H1 (cell line): Measurements from ENCODE around the gene ARHGAP12. TPM values are rescaled to one million over a fixed set of nuclear protein-coding genes. Genes with fewer than 3 reads are reported as not detected.

Experiments used
- CTCF ChIA-PET: fragments of 300-600 bp; sonication (Branson Sonifier 250); formaldehyde crosslinking; loops from one replicate; lab custom pipeline; 2021; ENCODE audit not compliant: partially characterized antibody; lab: Charles Lee
- POLR2A ChIA-PET: fragments of 300-600 bp; sonication (Branson Sonifier 250); formaldehyde crosslinking; loops from one replicate; lab custom pipeline; 2021; ENCODE audit warnings: inconsistent platforms; ENCODE audit not compliant: partially characterized antibody; lab: Charles Lee
- DNase-seq, 2 experiments: peaks; one replicate each; pipeline versions ENCODE4 v3.0.0 to v3.0.0-alpha.2; 2010 to 2022; ENCODE audit warnings: low spot score in 2 of 2, low read depth in 1 of 2, mixed read lengths in 1 of 2
- FAIRE-seq: peaks from 2 replicates; lab custom pipeline; 2011; peaks lifted over from hg19 to GRCh38; lab: Jason Lieb, UNC
- H2AFZ ChIP-seq: 2 replicates; pipeline ENCODE4 v1.8.1; 2012; ENCODE audit warnings: low read length, inconsistent platforms
- H2AK5ac ChIP-seq: 2 replicates; pipeline ENCODE4 v1.6.1; 2013; ENCODE audit warnings: low read depth, low read length
- H2BK120ac ChIP-seq: replicated peaks from 2 replicates; pipeline ENCODE3; 2013; ENCODE audit warnings: low read depth, low read length, inconsistent platforms
- H2BK12ac ChIP-seq: 2 replicates; pipeline ENCODE4 v1.6.1; 2013; ENCODE audit warnings: low read depth, low read length
- H2BK15ac ChIP-seq: 2 replicates; pipeline ENCODE4 v1.6.1; 2013; ENCODE audit warnings: low read length
- H2BK20ac ChIP-seq: 2 replicates; pipeline ENCODE4 v1.6.1; 2013; ENCODE audit warnings: low read length
- H2BK5ac ChIP-seq: 2 replicates; pipeline ENCODE4 v1.6.1; 2013; ENCODE audit warnings: low read depth, low read length
- H3K14ac ChIP-seq: 2 replicates; pipeline ENCODE4 v1.6.1; 2013; ENCODE audit warnings: inconsistent platforms; ENCODE audit not compliant: insufficient read length
- H3K18ac ChIP-seq: 2 replicates; pipeline ENCODE4 v1.6.1; 2013; ENCODE audit warnings: low read length; ENCODE audit errors: extremely low read depth
- H3K23ac ChIP-seq: 2 replicates; pipeline ENCODE4 v1.6.1; 2013; ENCODE audit warnings: inconsistent platforms; ENCODE audit not compliant: insufficient read length
- H3K23me2 ChIP-seq: 2 replicates; pipeline ENCODE4 v1.6.1; 2013; ENCODE audit warnings: low read depth, low read length
- H3K27ac ChIP-seq: 2 replicates; pipeline ENCODE4 v1.6.1; 2011; ENCODE audit warnings: low read depth, low read length, inconsistent platforms
- H3K27me3 ChIP-seq, 4 experiments: replicated peaks in 1 of 4; 1 replicate in 1 of 4; 2 replicates in 3 of 4; pipeline versions ENCODE4 v1.6.1 to v1.8.1; 2011 to 2013; ENCODE audit warnings: low read length in 3 of 4, mild to moderate bottlenecking in 3 of 4, inconsistent platforms in 2 of 4, mixed read lengths in 2 of 4, moderate library complexity in 1 of 4; ENCODE audit not compliant: control insufficient read depth in 3 of 4, insufficient read depth in 3 of 4; ENCODE audit errors: extremely low read depth in 1 of 4
- H3K36me3 ChIP-seq, 4 experiments: 2 replicates each; pipeline versions ENCODE4 v1.6.1 to v1.8.1; 2011 to 2013; ENCODE audit warnings: mild to moderate bottlenecking in 4 of 4, low read length in 3 of 4, moderate library complexity in 2 of 4, control low read depth in 1 of 4, inconsistent platforms in 1 of 4; ENCODE audit not compliant: insufficient read depth in 4 of 4, control insufficient read depth in 2 of 4
- H3K4ac ChIP-seq: replicated peaks from 2 replicates; pipeline ENCODE3; 2013; ENCODE audit warnings: low read length, low read depth, mixed read lengths, inconsistent platforms; ENCODE audit not compliant: insufficient read length
- H3K4me1 ChIP-seq, 4 experiments: replicated peaks in 1 of 4; 1 replicate in 1 of 4; 2 replicates in 3 of 4; pipeline versions ENCODE4 v1.6.1 to v1.8.1; 2011 to 2013; ENCODE audit warnings: low read length in 3 of 4, inconsistent platforms in 2 of 4, mixed read lengths in 1 of 4; ENCODE audit not compliant: insufficient read depth in 4 of 4, control insufficient read depth in 3 of 4
- H3K4me2 ChIP-seq, 2 experiments: 2 replicates each; pipeline versions ENCODE4 v1.6.1 to v1.8.1; 2011 to 2013; ENCODE audit warnings: low read depth in 2 of 2, low read length in 2 of 2, control low read depth in 1 of 2, inconsistent platforms in 1 of 2, mild to moderate bottlenecking in 1 of 2; ENCODE audit not compliant: insufficient read depth in 1 of 2
- H3K4me3 ChIP-seq, 4 experiments: fragments of 200-600, 300-600 bp in 1 of 4; sonication (generic), shearing (Covaris generic), sonication (Bioruptor Twin) in 1 of 4; 2 replicates each; pipeline versions ENCODE4 v1.5.1 to v1.8.1; 2011 to 2016; ENCODE audit warnings: low read length in 4 of 4, low read depth in 3 of 4, control low read depth in 2 of 4, inconsistent platforms in 2 of 4, mild to moderate bottlenecking in 2 of 4, mixed read lengths in 1 of 4, moderate library complexity in 1 of 4; ENCODE audit not compliant: insufficient read depth in 2 of 4; ENCODE audit errors: extremely low read depth in 1 of 4
- H3K56ac ChIP-seq: replicated peaks from 2 replicates; pipeline ENCODE3; 2013; ENCODE audit warnings: low read depth, mild to moderate bottlenecking, mixed read lengths, low read length, inconsistent platforms; ENCODE audit not compliant: insufficient read length
- H3K79me1 ChIP-seq: 2 replicates; pipeline ENCODE4 v1.6.1; 2013; ENCODE audit warnings: low read depth, low read length, control low read depth
- H3K79me2 ChIP-seq, 2 experiments: 2 replicates each; pipeline versions ENCODE4 v1.6.1 to v1.8.1; 2012 to 2013; ENCODE audit warnings: low read length in 2 of 2, mild to moderate bottlenecking in 2 of 2, inconsistent platforms in 1 of 2; ENCODE audit not compliant: insufficient read depth in 2 of 2, control insufficient read depth in 1 of 2
- H3K9ac ChIP-seq, 4 experiments: replicated peaks in 1 of 4; 1 replicate in 1 of 4; 2 replicates in 3 of 4; pipeline versions ENCODE4 v1.6.1 to v1.8.1; 2011 to 2013; ENCODE audit warnings: low read depth in 3 of 4, low read length in 3 of 4, control low read depth in 2 of 4, mild to moderate bottlenecking in 2 of 4, moderate library complexity in 2 of 4, inconsistent platforms in 1 of 4; ENCODE audit errors: extremely low read depth in 1 of 4
- H3K9me3 ChIP-seq, 2 experiments: 2 replicates each; pipeline versions ENCODE4 v1.6.1 to v1.8.1; 2012 to 2013; ENCODE audit warnings: mild to moderate bottlenecking in 2 of 2, moderate library complexity in 2 of 2, control low read depth in 1 of 2, inconsistent platforms in 1 of 2, low read depth in 1 of 2, low read length in 1 of 2, mixed read lengths in 1 of 2; ENCODE audit not compliant: insufficient read depth in 2 of 2
- H4K20me1 ChIP-seq, 2 experiments: replicated peaks in 1 of 2; 2 replicates each; pipeline versions ENCODE3 to v1.8.1; 2011 to 2013; ENCODE audit warnings: inconsistent platforms in 2 of 2, low read length in 2 of 2, mild to moderate bottlenecking in 1 of 2; ENCODE audit not compliant: insufficient read depth in 2 of 2, control insufficient read depth in 1 of 2
- H4K5ac ChIP-seq: 2 replicates; pipeline ENCODE4 v1.6.1; 2013; ENCODE audit warnings: low read length, low read depth, mixed read lengths, inconsistent platforms; ENCODE audit not compliant: insufficient read length
- H4K8ac ChIP-seq: 2 replicates; pipeline ENCODE4 v1.8.0; 2013; ENCODE audit warnings: mild to moderate bottlenecking, moderate library complexity, low read length, inconsistent platforms; ENCODE audit not compliant: insufficient read depth; ENCODE audit errors: extremely low read depth
- H4K91ac ChIP-seq: replicated peaks from 2 replicates; pipeline ENCODE3; 2013; ENCODE audit warnings: low read length, mixed read lengths, inconsistent platforms; ENCODE audit not compliant: insufficient read length
- ASH2L ChIP-seq: fragments of 200-600, 300-600 bp; sonication (generic); IDR thresholded peaks from one replicate; pipeline ENCODE4 v1.7.1; 2017; ENCODE audit warnings: low read length
- CHD1 ChIP-seq: IDR thresholded peaks from 2 replicates; pipeline ENCODE4 v1.6.1; 2012; ENCODE audit warnings: low read depth, low read length, improper control_type of control experiment
- E2F6 ChIP-seq: IDR thresholded peaks from 2 replicates; pipeline ENCODE4 v1.6.1; 2012; ENCODE audit warnings: inconsistent platforms
- HDAC2 ChIP-seq, 2 experiments: fragments of 300-600 bp in 1 of 2; sonication (generic) in 1 of 2; IDR thresholded peaks; 2 replicates each; pipeline ENCODE4 v1.6.1; 2011 to 2012; ENCODE audit warnings: low read depth in 2 of 2, low read length in 2 of 2, mild to moderate bottlenecking in 2 of 2, moderate library complexity in 2 of 2, borderline replicate concordance in 1 of 2, inconsistent platforms in 1 of 2
- HDAC6 ChIP-seq: IDR thresholded peaks from one replicate; pipeline ENCODE4 v1.7.1; 2012; ENCODE audit warnings: low read depth, mild to moderate bottlenecking, inconsistent platforms, low read length, moderate library complexity
- JUND ChIP-seq: IDR thresholded peaks from 2 replicates; pipeline ENCODE4 v1.6.1; 2011; ENCODE audit warnings: mild to moderate bottlenecking, improper control_type of control experiment, low read length
- KDM5A ChIP-seq: fragments of 200-600 bp; IDR thresholded peaks from 2 replicates; pipeline ENCODE4 v1.7.1; 2012; ENCODE audit warnings: mild to moderate bottlenecking, low read length, inconsistent platforms, mixed read lengths
- PHF8 ChIP-seq: fragments of 200-600 bp; sonication (generic); conservative IDR thresholded peaks from 2 replicates; pipeline ENCODE4 v1.7.1; 2012; ENCODE audit warnings: low read depth, mild to moderate bottlenecking, inconsistent platforms, low read length, moderate library complexity
- RXRA ChIP-seq: IDR thresholded peaks from 2 replicates; pipeline ENCODE4 v1.6.1; 2011; ENCODE audit warnings: low read depth, mild to moderate bottlenecking, low read length, moderate library complexity; ENCODE audit not compliant: insufficient read depth
- SUZ12 ChIP-seq: fragments of 200-600 bp; sonication (generic); IDR thresholded peaks from 2 replicates; pipeline ENCODE4 v1.6.1; 2012; ENCODE audit warnings: mild to moderate bottlenecking, inconsistent platforms, low read length, moderate library complexity, mixed read lengths
- YY1 ChIP-seq: IDR thresholded peaks from 2 replicates; pipeline ENCODE4 v1.6.1; 2011; ENCODE audit warnings: low read depth, mild to moderate bottlenecking, low read length
- ZNF274 ChIP-seq: IDR thresholded peaks from 2 replicates; pipeline ENCODE4 v1.7.0; 2012; ENCODE audit warnings: low read length, borderline replicate concordance; ENCODE audit errors: extremely low read depth
- WGBS, 2 experiments: shearing (Covaris generic) in 1 of 2; methylation state at CpG; one replicate each; pipeline versions ENCODE4 v1.1.6 to v1.1.7; 2013 to 2015; ENCODE audit warnings: low lambda C conversion rate in 2 of 2, mixed read lengths in 2 of 2, inconsistent platforms in 1 of 2, low coverage in 1 of 2, missing lambda C conversion rate in 1 of 2; ENCODE audit not compliant: insufficient replicate concordance in 2 of 2, insufficient coverage in 1 of 2, insufficient read length in 1 of 2; ENCODE audit errors: extremely low coverage in 1 of 2, missing lambda C conversion rate in 1 of 2; 5-methylcytosine and 5-hydroxymethylcytosine counted together
- polyA plus RNA-seq, 7 experiments: library from polyadenylated mRNA; depleted of rRNA in 3 of 7; stranded (reverse) in 5 of 7; unstranded in 2 of 7; fragments of >200 nt in 5 of 7; fragments of 200-250 nt in 2 of 7; gene quantifications; 1 replicate in 5 of 7; 2 replicates in 1 of 7; 4 replicates in 1 of 7; pipeline versions ENCODE4 v1.2.1 to v1.2.3, GENCODE V29; 2011 to 2013; ENCODE audit warnings: missing spikeins in 2 of 7, mixed read lengths in 2 of 7
- total RNA-seq: library from RNA; stranded (reverse); fragmentation: NEBNext Ultra II Directional; extraction: Animal tissue kit (Norgen Biotek cat#: 25700); gene quantifications from 2 replicates; pipeline ENCODE4 v1.2.1, GENCODE V29; 2021

Gene ARHGAP12
- total and polyA plus RNA-seq, 2 of the 8 experiments (the other 6 are each of a cell fraction or from before 2014, with no cell fraction given), result 10.1 to 39.0 TPM

GRCh38 chr10:31774299-31774900, 154.2 kb downstream of the ARHGAP12 start:
- no peak overlapping the region for H4K91ac ChIP-seq
- H3K4me2 ChIP-seq, result no peak overlapping the region
- H2AK5ac ChIP-seq, result no peak overlapping the region
- H3K79me1 ChIP-seq, result no peaks in the 10 kb centered on the region
- H2BK5ac ChIP-seq, result no peak overlapping the region
- no peak overlapping the region for H2BK12ac ChIP-seq
- no peak overlapping the region for H3K23ac ChIP-seq
- H3K9me3 ChIP-seq, result peaks cover 3 to 6% of the 10 kb centered on the region in 2 experiments
- no peak overlapping the region for H3K4me3 ChIP-seq
- H3K79me2 ChIP-seq, result no peaks in the 10 kb centered on the region
- FAIRE-seq, result no peak
- H2BK20ac ChIP-seq, result no peak overlapping the region
- no peaks in the 10 kb centered on the region for H3K36me3 ChIP-seq
- H3K4me1 ChIP-seq, result peaks cover 3 to 8% (median 4%) of the 10 kb centered on the region in 4 experiments; a peak in 5 of 7 replicates
- H3K27me3 ChIP-seq, result no peaks in the 10 kb centered on the region
- peak overlapping the region; percentile 11; the same call in 1 of the 2 replicates for H4K8ac ChIP-seq
- no peak overlapping the region for H2AFZ ChIP-seq
- WGBS, 2 experiments, result 91% methylated on average over 12 of the region's 12 CpGs; no CpG with 5 or more reads in 1 of the 2 experiments
- no peak overlapping the region for H3K27ac ChIP-seq
- no peak overlapping the region for H3K4ac ChIP-seq
- no peak overlapping the region for H3K18ac ChIP-seq
- ChIA-PET CTCF (interaction anchor here (0.8 to 1.6 kb wide), 10 partner anchors 8 to 154 kb away, joined by 3 to 9 read pairs (median 4); no protein-coding TSS in a partner anchor), POLR2A (interaction anchor here (0.6 to 1.6 kb wide), 3 partner anchors 14 to 71 kb away, joined by 3 to 6 read pairs (median 3); no protein-coding TSS in a partner anchor)
- no peak overlapping the region for H4K5ac ChIP-seq
- no peak for DNase-seq
- H3K14ac ChIP-seq, result no peak overlapping the region
- no peak overlapping the region for H2BK120ac ChIP-seq
- H3K23me2 ChIP-seq, result no peaks in the 10 kb centered on the region
- no peak overlapping the region for H2BK15ac ChIP-seq
- no peak overlapping the region for H3K9ac ChIP-seq
- H4K20me1 ChIP-seq, result no peaks in the 10 kb centered on the region
- no peak overlapping the region for H3K56ac ChIP-seq
- no peak for TF ChIP-seq HDAC2 (IDR thresholded peaks at IDR 0.05; ENCODE audit: borderline replicate concordance in 1 of 2, low read depth in 2 of 2, low read length in 2 of 2)
- no peak for TF ChIP-seq HDAC6
- TF ChIP-seq CHD1, result no peak
- no peak for TF ChIP-seq PHF8
- no peak for TF ChIP-seq RXRA
- no peak for TF ChIP-seq ZNF274
- no peak for TF ChIP-seq YY1
- TF ChIP-seq JUND, result no peak
- no peak for TF ChIP-seq SUZ12
- no peak for TF ChIP-seq ASH2L
- TF ChIP-seq E2F6, result no peak
- no peak for TF ChIP-seq KDM5A
